Erythroblast (primary cell): ENCODE results near the gene YIPF5.

Experiments
- DNase-seq, 2 experiments: peaks; one replicate each; lab custom pipeline; 2025; lab: John Stamatoyannopoulos, UW
- GATA1 ChIP-seq: IDR thresholded peaks from 2 replicates; pipeline ENCODE4 v1.6.1; 2011; ENCODE audit warnings: low read depth, mild to moderate bottlenecking, control low read depth, low read length, moderate library complexity
- POLR2A ChIP-seq: IDR thresholded peaks from 2 replicates; pipeline ENCODE4 v1.6.1; 2011; ENCODE audit warnings: mild to moderate bottlenecking, low read length

YIPF5 gene

DNA sequence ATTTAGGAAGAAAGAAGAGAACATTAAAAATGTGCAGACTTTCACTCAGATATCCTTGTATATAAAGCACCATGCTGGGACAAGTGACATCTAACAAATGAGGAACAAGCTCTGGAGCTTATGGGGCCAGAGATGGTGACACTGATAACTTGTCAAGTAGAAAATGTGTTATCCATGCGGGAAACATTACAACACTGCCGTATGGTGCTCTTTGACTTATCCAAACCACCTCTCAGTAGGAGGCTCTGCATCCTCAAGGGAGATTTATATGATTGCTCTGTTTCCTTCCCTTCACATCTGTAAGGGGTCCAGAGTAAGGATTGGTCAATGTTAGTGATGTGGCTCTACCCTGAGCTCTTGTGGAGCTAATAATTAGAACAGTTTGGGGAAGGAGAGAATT, 23.7 kb upstream of the YIPF5 start:
- TF ChIP-seq GATA1 (no peak), POLR2A (no peak)
- DNase-seq = no peak

DNA sequence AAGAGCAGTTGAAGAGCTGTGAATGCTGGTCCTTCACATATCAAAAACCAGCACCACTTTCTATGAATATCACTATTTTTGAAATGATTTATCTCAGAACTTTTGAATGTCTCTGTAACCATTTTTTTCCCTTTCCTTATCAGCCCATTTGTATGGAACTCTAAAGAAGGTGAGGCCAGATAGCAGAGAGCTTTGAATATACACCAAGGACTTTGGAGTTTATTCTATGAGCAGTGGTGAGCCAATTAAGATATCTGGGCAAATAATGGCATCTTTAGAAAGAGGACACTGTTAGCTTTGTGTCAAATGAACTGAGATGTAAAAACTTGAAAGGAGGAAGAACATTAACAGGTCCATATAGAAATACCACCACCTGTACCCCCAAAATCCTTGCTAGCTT, 22.2 kb upstream of the YIPF5 start:
- no peak for TF ChIP-seq POLR2A
- peak in 1 of 2 experiments; percentile 10 for DNase-seq

DNA sequence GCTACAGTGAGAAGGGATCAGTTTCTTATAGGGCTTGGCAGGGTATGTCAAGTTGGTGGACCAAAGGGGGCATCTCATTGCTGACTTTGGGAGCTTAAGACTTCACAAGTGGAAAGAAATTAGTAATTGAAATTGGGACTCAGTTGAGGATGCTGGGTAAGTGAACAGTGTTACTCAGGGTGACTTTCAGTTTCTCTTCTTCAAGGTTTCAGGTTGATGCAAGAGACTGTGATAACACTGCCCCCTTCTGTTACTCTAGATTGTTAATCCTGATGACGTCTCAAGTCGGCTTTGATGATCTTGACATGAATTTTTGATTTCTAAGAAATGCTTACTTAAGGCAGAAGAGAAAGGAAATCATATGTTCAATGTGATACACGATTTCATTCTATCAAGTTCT, 21.5 kb upstream of the YIPF5 start:
- TF ChIP-seq POLR2A (no peak), GATA1 (no peak)
- peak; percentile 74 to 80 for DNase-seq

DNA sequence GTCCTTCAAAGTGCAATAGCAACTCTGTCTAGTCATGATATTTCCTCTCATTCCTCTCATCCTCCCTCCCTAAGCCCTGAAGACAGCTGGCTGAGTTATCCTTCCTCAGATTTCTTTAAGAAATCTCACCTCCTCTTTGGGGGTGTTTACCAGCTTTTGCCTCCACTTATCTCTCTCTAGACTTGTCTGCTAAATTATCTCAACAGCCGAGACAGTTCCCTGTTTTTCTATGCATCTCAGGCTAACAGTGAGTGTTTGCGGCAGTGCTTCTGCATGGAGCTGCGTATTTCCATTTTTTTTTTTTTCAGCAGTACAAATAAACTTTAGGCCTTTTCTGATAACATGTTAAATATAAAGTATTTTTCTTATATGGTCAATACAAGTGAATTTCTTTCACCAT, 21.1 kb upstream of the YIPF5 start:
- DNase-seq = peak in 1 of 2 experiments; percentile 30
- no peak for TF ChIP-seq GATA1
- no peak for TF ChIP-seq POLR2A

DNA sequence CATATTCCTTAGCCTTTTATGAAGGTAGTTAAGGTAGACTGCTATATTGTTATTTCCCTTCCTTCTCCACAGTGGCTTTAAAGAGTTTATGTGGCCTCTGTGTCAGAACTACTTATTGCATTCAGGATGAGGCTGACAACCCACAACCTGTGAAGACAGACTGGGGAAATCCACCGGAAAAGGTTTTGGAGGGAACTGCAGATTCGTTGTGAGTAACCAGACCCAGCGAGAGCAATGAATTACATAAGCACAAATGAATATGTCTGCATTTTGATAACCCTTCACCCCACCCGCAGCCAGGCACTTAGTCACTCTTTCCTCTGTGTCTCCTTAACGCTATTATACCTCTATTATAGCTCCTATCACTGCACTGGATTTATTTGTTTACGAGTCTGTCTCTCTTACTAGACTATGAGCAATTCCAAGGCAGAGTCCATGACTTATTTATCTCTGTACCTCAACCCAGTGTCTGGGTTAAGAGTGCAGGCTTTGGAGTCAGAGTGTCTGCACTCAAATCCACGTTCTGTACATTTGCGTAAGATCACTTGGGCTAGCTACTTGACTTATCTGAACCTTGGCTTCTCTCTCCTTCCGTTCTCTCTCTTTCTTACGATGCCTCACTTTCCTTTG, 19.5 kb upstream of the YIPF5 start:
- DNase-seq = no peak
- no peak for TF ChIP-seq POLR2A
- TF ChIP-seq GATA1 = no peak

DNA sequence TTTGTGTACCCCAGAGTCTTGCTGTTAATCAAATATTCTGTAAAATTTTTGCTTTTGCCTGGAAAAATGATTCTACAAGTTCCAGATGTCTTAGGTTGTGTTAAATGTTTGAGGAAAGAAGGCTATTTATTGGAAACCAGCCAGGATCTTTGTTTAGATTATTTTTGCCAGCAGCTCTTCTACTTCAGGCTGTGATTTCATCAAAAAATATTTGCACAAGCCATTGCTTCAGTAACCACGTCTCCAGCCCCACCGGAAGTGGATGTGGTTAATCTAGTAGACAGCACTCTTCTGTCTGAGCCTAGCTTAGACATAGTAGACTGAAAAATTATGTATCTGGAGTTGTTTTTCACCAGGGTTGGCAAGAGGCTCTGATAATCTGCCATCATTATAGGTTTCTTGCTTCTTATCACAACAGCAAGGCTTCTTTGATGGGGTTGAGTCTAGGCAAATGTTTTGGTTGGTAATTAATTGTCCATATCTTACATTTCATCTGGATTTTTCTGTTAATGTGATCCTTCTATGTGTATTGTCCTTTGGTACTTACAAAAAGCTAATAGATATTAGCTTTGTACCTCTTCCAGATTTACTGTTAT, 17.3 kb upstream of the YIPF5 start:
- no peak for DNase-seq
- TF ChIP-seq POLR2A (no peak), GATA1 (no peak)

DNA sequence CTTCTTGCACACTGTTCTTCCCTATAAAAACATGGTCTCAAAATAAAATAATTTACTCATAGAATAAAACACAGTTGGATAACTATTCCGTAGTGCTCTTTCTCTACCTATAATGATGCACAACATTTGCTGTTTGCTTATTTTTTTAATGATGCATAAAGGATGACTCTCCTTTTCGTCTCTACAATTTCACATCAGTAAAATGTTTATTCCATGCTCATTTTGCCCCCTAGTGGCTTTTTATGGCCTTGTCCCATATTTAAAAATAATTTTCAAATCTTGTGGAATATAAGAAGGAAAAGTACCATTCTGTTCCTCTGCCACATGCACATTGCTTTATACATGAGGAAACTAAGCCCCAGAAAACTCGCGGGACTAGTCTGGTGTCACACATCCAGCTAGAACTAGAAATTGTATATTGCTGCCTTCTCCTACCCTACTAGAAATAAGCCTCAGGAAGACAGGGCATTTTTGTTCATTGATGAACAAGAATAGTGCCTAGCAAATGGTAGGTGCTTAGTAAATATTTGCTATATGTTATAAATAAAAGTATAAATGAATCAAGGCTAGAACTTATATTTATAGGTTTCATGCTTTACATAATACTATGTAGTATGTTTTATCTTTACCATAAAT, 12.9 kb upstream of the YIPF5 start:
- DNase-seq = peak; percentile 8 to 47

DNA sequence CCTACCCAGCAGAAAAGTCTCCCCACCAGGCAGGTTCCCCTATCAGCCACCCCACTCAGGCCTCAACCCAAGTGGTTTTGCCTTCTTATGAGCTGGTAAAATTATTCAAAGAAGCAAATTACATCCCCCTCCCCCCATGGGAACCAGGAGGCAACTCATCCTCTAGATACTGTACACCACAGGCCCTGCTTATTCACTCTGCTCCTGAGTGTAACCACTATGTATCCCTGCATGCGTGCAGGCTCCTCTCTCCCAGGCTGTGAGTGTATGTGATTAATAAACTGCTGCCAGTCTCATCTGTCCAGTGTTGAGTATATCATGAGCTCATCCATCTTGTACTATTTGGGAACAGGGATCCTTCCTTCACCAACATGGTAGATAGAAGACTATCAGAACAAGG, 8.8 kb upstream of the YIPF5 start:
- TF ChIP-seq POLR2A (no peak), GATA1 (no peak)
- DNase-seq = no peak

More for the DNA sequence above, 12.9 kb upstream of the YIPF5 start:
- TF ChIP-seq GATA1 (no peak), POLR2A (no peak)

DNA sequence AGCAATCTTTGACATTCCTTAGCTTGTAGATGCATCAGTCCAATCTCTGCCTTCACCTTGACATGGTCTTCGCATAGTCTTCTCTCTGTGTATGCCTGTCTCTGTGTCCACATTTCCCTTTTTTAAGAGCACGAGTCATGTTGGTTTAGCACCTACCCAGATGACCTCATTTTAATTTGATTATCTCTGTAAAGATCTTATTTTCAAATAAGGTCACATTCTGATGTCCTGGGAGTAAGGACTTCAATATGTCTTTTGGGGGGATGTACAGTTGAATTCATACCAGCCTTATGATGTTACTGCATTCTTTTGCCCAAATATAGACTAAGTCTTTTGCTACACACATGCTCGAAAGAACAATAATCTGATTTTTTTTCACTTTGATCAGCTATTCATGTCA, 7.1 kb upstream of the YIPF5 start:
- TF ChIP-seq POLR2A = no peak
- TF ChIP-seq GATA1 = no peak
- DNase-seq = no peak

DNA sequence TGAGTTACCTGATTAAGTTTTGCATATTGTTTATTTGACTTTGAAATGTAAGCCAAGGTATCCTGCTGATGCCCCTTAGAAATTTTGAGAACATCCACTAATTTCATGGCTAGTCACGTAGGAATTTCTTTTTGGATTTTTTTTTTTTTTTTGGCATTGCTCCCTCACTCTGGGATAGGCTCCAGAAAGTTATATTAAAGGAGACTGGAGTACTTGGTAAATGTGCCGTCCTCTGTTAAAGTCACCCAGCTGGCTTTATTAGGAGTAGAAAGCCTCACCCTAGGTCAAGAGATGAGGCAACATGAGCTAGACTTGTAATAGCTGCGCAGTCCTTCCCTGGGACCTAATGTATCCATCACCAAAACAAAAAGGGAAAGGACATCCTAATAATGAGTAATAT, 3.3 kb upstream of the YIPF5 start:
- DNase-seq = no peak

DNA sequence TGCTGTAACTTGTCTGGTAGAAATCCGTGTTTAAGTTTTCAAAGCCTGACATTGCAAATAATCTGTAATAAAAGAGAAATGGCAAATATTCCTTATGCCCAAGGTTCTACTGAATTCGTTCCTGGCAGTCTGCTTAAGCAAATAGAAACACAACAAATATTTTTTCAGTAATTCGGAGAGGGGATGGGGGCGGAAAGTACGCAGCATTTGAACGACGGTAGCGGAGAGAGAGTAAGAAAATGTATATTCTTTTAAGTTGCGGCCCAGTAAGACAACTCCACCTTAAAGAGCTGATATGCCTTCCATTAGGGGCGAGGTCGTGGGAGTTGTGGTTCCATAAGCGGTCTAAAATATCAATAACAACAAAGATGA, 569 bp downstream of the YIPF5 start:
- DNase-seq = no peak
- TF ChIP-seq POLR2A (no peak), GATA1 (no peak)

More for the DNA sequence above, 3.3 kb upstream of the YIPF5 start:
- no peak for TF ChIP-seq POLR2A
- no peak for TF ChIP-seq GATA1

DNA sequence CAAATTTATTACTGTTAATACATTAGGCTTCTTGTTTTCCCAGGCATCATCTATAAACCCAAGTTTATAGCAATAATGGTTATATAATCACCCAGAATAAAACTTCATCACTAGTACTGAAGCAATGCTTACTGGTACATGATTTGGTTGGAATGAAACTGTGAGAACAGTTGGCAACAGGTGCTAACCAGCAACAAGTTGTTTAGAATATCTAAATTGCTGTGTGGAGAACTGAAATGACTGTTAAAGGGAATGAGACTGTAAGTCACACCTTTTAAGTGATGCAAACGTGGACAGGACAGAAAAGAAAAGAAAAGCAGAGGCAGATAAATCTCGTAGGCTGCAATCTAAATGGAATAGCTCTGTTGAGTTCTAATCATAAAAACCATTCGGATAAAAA, 2.5 kb downstream of the YIPF5 start:
- no peak for DNase-seq
- TF ChIP-seq GATA1 = no peak
- TF ChIP-seq POLR2A = no peak

DNA sequence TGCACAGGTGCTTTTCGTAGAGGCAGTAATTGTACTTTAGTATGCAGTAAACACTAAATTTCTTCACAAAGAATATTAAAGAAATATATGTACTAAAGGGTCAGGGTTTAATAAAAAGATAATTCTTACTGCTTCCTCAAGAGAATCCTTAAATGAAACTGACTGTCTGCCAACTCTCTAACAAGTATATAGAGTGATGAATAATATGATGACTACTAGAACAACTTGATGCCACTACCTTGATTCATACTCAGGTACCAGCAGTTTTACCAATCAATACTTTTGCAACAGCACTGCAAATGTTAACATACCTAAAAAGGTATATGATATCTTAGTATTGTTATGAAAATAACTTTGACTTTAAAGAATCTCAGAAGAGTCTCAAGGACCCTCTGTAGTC, 3.8 kb downstream of the YIPF5 start:
- no peak for DNase-seq
- TF ChIP-seq GATA1 (no peak), POLR2A (no peak)

DNA sequence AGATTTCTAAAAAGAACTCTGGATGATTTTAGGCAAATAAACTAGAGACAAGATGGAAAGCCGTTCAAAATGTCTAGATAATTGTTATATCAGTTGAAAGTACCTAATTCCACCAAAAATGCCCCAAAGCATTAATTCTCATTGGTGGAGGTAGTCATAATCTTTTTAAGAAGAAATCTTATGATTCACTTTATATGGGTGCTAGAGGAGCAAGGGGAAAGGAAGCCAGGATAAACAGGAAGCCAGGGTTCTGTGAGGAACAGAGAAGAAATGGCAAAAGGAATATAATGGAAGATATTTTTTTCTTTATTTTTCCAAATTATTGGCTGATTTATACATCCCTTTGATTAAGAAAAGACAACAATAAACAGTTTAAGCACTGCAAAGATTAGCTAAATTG, 7.8 kb downstream of the YIPF5 start:
- no peak for TF ChIP-seq GATA1
- TF ChIP-seq POLR2A = no peak
- DNase-seq = no peak

DNA sequence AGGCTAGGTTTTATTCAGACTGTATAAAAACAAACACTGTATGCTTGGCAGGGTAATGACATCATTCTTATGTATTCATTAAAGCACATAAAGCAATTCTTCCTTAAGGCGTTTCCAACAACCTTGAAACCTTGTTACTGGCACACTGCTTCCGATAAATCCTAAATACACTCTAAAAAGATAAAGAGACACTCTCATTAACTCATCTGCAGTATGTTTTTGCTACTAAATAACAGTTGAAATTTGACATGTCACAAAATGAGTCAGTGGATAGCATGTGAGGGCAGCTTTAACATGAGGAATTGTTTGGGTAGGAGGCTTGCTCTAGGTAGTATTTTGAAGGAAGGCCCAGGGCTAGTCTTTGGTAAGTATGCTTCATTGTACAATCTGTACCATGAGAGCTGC, 13.7 kb downstream of the YIPF5 start:
- no peak for DNase-seq
- no peak for TF ChIP-seq POLR2A
- no peak for TF ChIP-seq GATA1
